KG1 (cell line): ENCODE data around the gene UGGT2.
"Not testable (repeated sequence)": the region's sequence is repeated elsewhere in the genome, so short reads cannot be mapped to it uniquely, and the experiment has no call there.

Experiments used
- DNase-seq: peaks from one replicate; lab custom pipeline; 2025; lab: John Stamatoyannopoulos, UW

The UGGT2 gene

GRCh38 chr13:96046449-96047126, 6.6 kb downstream of the UGGT2 start:
- DNase-seq, result not testable (repeated sequence)

GRCh38 chr13:96044238-96044637, 9.0 kb downstream of the UGGT2 start:
- DNase-seq, result no peak

GRCh38 chr13:96041326-96042110, 11.7 kb downstream of the UGGT2 start:
- no peak for DNase-seq

- no peak for DNase-seq
Measured at GRCh38 chr13:96036515-96036914, 16.7 kb downstream of the UGGT2 start.

- no peak for DNase-seq
Measured at GRCh38 chr13:96034662-96035061, 18.5 kb downstream of the UGGT2 start.

- no peak for DNase-seq
Measured at GRCh38 chr13:96033220-96034015, 19.8 kb downstream of the UGGT2 start.

GRCh38 chr13:96032717-96033116, 20.5 kb downstream of the UGGT2 start:
- DNase-seq, result no peak

- DNase-seq, result no peak
Measured at GRCh38 chr13:96029002-96029401, 24.2 kb downstream of the UGGT2 start.

- DNase-seq, result no peak
Measured at GRCh38 chr13:96027496-96027895, 25.7 kb downstream of the UGGT2 start.

- no peak for DNase-seq
Measured at GRCh38 chr13:96025283-96025682, 27.9 kb downstream of the UGGT2 start.

- DNase-seq, result no peak
Measured at GRCh38 chr13:96020931-96021330, 32.3 kb downstream of the UGGT2 start.

GRCh38 chr13:96020155-96020575, 33.0 kb downstream of the UGGT2 start:
- DNase-seq, result peak; percentile 18

- DNase-seq, result no peak
Measured at GRCh38 chr13:96018135-96018534, 35.1 kb downstream of the UGGT2 start.

- no peak for DNase-seq
Measured at GRCh38 chr13:96011291-96011872, 41.8 kb downstream of the UGGT2 start.

- DNase-seq, result no peak
Measured at GRCh38 chr13:96003304-96003703, 49.9 kb downstream of the UGGT2 start.

- DNase-seq, result no peak
Measured at GRCh38 chr13:96002322-96003131, 50.7 kb downstream of the UGGT2 start.

- DNase-seq, result no peak
Measured at GRCh38 chr13:96000069-96000468, 53.1 kb downstream of the UGGT2 start.

GRCh38 chr13:95987841-95988240, 65.4 kb downstream of the UGGT2 start:
- no peak for DNase-seq

GRCh38 chr13:95982144-95982543, 71.1 kb downstream of the UGGT2 start:
- DNase-seq, result no peak

GRCh38 chr13:95972651-95973050, 80.5 kb downstream of the UGGT2 start:
- not testable (repeated sequence) for DNase-seq

GRCh38 chr13:95970878-95971277, 82.3 kb downstream of the UGGT2 start:
- no peak for DNase-seq
